HepG2 (cell line): Measurements from ENCODE around the gene PRR35.

Experiments used
- ASH2L ChIP-seq: fragments of 300-600, 200-600 bp; sonication (generic); IDR thresholded peaks from 2 replicates; pipeline ENCODE4 v1.7.0; 2017; ENCODE audit warnings: low read depth, mild to moderate bottlenecking, moderate library complexity, mixed read lengths, low read length; ENCODE audit not compliant: insufficient read length
- POLR2A ChIP-seq, 2 experiments: IDR thresholded peaks; 2 replicates each; pipeline ENCODE4 v1.6.1; 2011; ENCODE audit warnings: low read depth in 2 of 2, low read length in 2 of 2, mild to moderate bottlenecking in 1 of 2, moderate library complexity in 1 of 2; ENCODE audit not compliant: insufficient read depth in 1 of 2
- SAP130 ChIP-seq: IDR thresholded peaks from 2 replicates; pipeline ENCODE4 v1.6.1; 2016; ENCODE audit warnings: low read depth
- USF2 ChIP-seq, 2 experiments: sonication (generic) in 1 of 2; formaldehyde crosslinking in 1 of 2; IDR thresholded peaks; 2 replicates each; pipeline versions ENCODE4 v1.5.1 to v1.6.1; 2011 to 2020; ENCODE audit warnings: borderline replicate concordance in 1 of 2, low read depth in 1 of 2, low read length in 1 of 2, mild to moderate bottlenecking in 1 of 2, missing genetic modification reagents in 1 of 2, moderate library complexity in 1 of 2
- ZBTB43 ChIP-seq: sonication (generic); formaldehyde crosslinking; conservative IDR thresholded peaks from 2 replicates; pipeline ENCODE4 v1.4.0; 2020; ENCODE audit warnings: missing genetic modification reagents
- ZNF570 ChIP-seq: sonication (generic); formaldehyde crosslinking; IDR thresholded peaks from 2 replicates; pipeline ENCODE4 v1.4.0; 2020; ENCODE audit warnings: mild to moderate bottlenecking, missing genetic modification reagents, borderline replicate concordance

- no peak for TF ChIP-seq ASH2L
- TF ChIP-seq USF2 (IDR thresholded peaks at IDR 0.05; ENCODE audit: low read depth, low read length) = no peak
- no peak for TF ChIP-seq USF2 (CRISPR knock-in tag; IDR thresholded peaks at IDR 0.05; ENCODE audit: borderline replicate concordance)
- TF ChIP-seq ZBTB43 (CRISPR knock-in tag) = no peak
- TF ChIP-seq POLR2A (IDR thresholded peaks at IDR 0.05; ENCODE audit: insufficient read depth in 1 of 2, low read depth in 2 of 2, low read length in 2 of 2) = no peak
- no peak for TF ChIP-seq ZNF570 (CRISPR knock-in tag)
- TF ChIP-seq SAP130 = no peak
Measured at GRCh38 chr16:548586-548985, 11.6 kb upstream of the PRR35 start.
